G401 (cell line): ENCODE data around the gene CCL4L2. TPM values are rescaled to one million over a fixed set of nuclear protein-coding genes. Genes with fewer than 3 reads are reported as not detected.
"Not testable (repeated sequence)": the region's sequence is repeated elsewhere in the genome, so short reads cannot be mapped to it uniquely, and the experiment has no call there.

ENCODE experiments used
- DNase-seq: peaks from one replicate; pipeline ENCODE4 v3.0.0-alpha.2; 2015; ENCODE audit warnings: low spot score
- in situ Hi-C: cut with HindIII; loops from 2 replicates; pipeline ENCODE4 v1.10.0; 2016; ENCODE audit warnings: low sequenced_read_pairs, mixed read lengths
- total RNA-seq: library from RNA; depleted of rRNA; stranded (reverse); fragments of >200 nt; shearing (Covaris generic); gene quantifications from 2 replicates; pipeline ENCODE4 v1.2.3, GENCODE V29; 2014

CCL4L2 gene
- total RNA-seq, 1 experiment from 2014 or later, result not detected

DNA sequence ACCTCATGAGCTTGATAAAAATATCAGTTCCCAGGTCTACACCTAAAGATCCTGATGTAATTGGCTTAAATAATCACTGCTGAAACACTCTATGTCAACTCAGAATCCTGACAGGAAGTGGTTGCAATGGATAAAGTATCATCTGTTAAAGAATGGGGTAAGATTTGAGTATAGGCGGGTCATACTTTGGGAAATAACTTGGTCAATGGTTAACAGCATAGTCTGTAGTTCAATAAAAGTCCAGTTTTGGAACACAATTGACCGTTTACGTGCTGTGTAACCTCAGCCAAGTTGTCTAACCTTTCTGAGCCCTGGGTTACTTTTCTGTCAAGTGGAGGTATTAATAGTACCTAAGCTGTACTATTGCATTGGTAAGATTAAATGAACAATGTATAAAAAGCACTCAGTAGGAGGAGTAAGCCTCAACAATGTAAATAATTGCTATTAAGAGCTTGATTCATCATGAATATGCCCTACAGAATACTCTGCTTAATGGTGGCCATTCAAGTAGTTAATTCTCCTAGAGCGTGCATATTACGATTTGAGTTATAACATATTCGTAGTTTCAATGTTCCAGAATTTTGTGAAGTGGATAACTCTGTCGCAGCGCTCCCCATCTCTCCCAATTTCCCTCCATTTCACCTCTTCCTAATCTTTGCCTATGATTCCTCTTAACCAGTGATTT, 16.6 kb upstream of the CCL4L2 start:
- in situ Hi-C loops, DNase-seq: not testable (repeated sequence)

DNA sequence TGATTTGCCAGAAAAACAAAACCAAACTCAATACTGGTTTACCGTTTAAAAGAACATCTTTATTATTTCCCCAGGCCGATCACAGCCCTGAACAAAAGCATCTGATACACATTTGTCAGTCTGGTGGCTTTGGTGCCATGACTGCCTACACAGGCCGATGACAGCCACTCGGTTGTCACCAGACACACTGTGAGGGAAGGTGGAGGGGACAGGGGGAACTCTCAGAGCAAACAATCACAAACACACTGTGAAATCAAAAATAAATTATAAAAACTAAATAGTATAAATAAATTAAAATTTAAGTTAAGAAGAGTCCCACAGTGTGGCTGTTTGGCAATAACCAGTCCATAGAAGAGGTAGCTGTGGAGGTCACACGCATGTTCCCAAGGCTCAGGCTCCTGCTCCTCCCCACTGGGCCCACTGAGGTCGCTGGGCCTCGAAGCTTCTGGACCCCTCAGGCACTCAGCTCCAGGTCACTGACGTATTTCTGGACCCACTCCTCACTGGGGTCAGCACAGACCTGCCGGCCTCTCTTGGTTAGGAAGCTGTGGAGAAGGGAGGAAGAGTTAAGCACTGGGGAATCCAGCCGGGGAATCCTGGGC, 15.9 kb upstream of the CCL4L2 start:
- in situ Hi-C loops, result not testable (repeated sequence)

DNA sequence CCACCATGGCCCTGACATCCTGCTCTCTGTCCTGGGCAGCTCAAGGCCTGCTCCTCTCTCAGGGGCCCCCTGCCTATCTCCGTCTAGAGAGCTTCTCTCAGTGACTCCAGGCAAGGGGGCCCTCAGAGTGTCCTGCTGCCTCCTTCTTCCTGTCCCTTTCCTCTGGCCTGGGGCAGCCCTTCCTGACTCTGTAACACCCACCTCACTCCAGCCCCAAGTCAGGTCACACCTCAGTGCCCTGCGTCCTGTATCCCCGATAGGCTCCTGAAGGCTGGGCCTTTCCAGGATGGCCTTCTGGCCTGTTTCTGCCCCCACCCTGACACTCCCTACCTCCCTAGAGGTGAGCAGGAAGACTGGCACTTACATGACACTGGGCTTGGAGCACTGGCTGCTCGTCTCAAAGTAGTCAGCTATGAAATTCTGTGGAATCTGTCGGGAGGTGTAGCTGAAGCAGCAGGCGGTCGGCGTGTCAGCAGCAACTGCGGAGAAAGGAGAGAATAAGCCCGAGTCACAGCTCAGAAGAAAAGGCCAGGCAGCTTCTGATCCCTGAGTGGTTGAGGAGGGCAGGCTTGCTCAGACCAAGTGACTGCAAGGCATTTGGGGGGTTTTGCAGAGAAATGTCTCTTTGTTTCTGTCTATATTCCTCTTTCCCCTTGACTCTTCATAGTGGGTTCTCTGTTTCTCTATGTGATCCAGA, 15.3 kb upstream of the CCL4L2 start:
- no peak for DNase-seq
- in situ Hi-C loops, result no loop called here

More for the DNA sequence above, 15.9 kb upstream of the CCL4L2 start:
- DNase-seq, result not testable (repeated sequence)

DNA sequence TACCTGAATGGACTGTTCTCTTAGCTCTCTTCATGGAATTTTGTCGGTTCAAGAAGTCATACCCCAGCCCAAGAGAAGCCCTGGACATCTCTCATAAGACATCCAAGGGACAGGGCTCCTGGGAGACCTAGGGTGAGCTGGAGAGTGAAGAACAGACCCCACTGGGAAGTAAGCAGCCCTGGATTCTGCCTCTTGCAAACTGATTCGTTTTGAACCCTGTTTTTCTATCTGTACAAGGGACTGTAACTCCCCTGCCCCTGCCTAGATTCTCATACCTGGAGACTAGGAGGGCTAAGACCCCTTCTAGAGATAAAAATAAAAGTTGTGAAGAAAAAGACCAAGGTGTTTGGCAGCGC, 14.8 kb upstream of the CCL4L2 start:
- no peak for DNase-seq
- in situ Hi-C loops, result no loop called here

DNA sequence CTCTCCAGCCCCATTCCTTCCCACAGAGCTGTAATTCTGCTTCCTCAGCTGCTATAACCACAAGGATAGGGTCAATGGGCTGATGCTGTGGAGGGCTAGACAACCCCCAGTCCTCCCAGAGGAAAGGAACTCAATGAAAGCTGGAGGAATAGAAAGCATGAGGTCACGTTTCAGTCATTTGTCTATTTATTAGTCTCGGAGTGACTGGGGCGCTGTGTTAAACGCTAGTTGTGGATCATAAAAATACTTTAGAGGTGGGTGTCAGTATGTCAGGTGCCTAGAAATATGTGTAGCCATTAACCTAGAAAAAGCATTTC, 13.5 kb upstream of the CCL4L2 start:
- in situ Hi-C loops, result no loop called here

DNA sequence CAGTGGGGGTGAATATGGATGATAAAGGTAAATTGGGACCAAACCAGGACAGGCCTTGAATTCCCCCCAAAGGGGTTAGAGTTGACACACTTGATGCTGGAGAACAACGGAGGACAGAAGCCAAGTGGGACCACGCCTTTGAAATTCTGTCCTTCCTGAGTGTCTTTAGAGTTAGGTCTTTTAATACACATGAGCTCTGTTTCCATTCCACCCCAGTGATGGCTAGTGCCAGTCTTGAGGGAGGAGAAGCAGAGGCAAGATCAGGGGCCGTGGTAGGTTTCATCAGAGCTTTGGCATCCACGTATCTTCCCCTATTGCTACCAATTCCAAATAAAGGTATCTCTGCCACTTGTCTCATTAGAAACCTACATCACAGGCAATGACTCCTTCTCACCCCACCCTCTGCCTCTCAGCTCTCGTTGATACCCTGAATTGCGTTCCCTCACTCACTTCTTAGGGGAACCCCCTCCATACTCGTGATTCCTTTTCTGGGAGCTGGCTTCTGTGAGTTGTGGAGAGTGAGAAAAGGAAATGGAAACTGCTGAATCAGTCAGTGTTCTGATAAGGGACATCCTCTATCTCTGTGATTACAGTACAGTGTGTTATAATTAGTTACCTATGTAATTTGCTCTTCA, 11.9 kb upstream of the CCL4L2 start:
- no peak for DNase-seq
- in situ Hi-C loops, result no loop called here

More for the DNA sequence above, 13.5 kb upstream of the CCL4L2 start:
- no peak for DNase-seq

DNA sequence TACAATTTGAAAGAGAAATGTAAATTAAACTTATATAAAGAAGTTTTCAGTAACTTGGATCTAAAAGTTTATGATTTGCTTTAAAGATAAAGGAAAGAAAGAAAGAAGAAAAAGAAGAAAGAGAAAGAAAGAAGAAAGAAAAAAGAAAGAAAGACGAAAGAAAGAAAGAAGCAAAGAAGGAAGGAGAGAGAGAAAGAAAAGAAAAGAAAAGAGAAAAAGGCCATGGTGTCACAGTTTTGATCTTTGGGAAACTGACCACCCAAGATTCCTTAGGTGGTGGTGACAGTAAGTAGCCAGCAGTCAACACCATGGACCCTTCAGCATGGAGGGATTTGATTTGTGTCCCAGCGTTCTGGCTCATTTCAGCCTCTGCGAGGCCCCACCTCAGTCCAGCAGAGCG, 9.8 kb upstream of the CCL4L2 start:
- in situ Hi-C loops, DNase-seq: not testable (repeated sequence)

DNA sequence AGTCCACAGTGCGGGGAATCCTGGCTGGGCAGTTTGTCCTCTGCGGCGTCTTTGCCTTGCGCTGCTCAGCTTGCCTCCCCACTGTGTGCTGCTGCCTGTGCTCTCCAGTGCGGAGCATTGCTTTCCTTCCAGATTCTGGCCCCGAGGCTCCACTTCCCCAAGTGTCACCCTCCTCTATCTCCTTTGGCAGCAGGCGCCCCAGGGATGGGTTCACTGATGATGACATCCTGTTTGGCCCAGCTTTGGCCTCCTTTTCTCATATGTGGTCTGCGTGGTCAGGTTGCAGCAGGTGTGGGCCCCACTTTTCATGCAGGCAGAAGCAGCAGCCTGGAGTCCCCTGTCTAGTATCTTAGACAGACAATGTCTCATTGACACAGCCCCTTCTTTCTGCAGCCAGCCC, 9.4 kb upstream of the CCL4L2 start:
- DNase-seq, in situ Hi-C loops: not testable (repeated sequence)

DNA sequence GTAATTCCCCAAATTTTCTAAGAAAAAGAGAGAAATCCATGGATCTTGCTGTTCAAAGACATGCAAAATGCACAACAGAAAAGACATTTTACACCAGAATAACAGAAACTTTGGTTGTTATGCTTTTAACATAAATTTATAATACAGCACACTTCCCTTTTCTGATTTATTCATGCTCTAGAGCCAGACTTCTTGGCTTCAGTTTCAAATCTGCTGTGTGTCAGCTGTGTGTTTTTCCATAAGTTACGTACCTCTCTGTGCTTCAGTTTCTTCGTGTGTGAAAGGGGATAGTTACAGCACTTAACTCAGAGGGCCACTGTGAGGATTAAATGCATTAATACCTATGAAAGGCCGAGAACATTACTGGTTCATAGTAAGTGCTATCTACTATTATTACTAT, 7.5 kb upstream of the CCL4L2 start:
- in situ Hi-C loops, result no loop called here
- no peak for DNase-seq

DNA sequence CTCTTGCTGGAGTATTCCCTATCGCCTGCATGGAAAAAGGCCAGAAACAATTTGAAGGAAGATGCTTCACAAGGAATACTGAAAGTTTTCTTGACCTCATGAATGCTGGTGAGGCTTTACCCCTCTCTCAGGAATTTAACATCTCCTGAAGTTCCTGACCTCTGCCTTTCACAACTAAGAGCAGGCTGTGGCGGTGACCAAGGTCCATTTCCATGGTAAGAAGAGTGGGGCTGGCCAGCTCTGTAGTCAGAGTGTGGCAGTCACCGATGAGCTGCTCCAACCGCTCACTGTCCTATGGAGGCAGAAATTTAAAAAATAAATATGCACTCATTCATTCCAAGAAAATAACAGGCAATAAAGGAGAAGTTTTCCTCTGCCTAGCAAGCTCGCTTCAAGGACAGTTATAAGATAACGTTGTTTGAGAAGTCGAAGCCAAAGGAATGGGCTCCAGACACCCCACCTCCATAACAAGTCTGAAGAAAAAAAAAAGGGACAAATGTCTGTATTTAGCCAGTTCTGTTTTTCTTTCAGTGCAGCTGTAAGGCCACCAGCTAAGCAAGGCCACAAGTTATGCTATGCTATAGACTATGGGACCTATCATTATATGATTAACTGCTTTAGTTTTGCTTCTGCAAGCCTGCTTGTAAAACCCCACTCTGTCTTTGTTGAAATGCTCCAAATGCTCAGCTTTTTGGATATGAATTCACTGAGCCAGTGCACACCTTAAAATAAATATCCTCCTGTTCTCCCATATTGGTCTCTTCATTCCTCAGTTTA, 6.0 kb upstream of the CCL4L2 start:
- no peak for DNase-seq
- in situ Hi-C loops, result no loop called here

DNA sequence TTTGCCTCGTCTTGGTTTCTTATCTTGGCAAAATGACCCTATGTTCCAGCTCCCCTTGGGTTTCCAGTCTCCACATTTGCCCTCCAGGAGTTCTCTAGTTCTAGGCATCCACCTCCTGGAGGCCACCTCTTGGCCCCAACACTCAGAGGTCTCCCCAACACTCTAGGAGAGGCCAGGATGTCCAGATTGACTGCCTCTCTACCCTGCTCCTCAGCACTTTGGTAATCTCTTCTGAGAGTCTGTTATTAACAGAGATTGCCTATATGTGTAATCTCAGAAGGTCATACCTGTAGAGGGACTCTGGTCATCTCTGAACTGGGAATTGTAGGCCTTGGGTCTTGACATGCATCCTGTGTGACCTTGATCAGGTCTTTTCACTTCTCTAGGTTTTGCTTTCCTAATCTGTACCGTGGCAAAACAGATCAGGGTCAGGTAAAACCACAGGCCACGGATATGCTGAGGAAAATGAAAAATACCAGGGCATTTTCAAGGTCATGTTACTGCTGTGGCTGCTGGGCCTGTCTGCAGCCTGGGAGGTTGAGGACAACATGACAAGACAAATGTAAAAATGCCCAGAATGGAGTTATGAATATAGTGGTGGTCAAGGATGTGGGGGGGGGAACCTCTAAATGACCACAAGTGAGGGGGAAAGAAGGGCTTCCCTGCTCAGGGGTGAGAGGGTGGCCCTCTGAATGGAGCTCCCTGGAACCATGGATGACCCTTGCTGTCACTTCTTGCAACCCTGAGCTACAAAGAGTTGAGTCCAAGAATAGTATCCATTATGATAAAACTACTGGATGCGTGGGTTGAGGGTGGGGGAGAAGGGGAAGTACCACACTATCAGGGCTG, 5.0 kb upstream of the CCL4L2 start:
- DNase-seq, result no peak
- in situ Hi-C loops, result no loop called here

DNA sequence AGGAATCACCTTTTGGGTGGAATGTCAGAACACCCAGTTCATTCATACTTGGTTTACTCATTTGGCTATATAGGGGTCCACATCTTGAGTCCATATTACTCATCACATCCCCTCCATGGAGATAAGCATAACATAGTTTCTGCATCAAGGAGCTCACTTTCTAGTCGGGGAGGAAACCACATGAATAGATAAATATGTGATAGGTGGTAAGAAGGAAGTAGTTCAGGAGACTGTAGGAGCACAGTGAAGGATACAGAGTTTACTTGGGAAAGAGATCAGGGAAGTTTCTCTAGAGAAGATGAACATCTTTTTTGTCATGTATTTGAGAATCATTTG, 4.4 kb upstream of the CCL4L2 start:
- DNase-seq, in situ Hi-C loops: not testable (repeated sequence)

DNA sequence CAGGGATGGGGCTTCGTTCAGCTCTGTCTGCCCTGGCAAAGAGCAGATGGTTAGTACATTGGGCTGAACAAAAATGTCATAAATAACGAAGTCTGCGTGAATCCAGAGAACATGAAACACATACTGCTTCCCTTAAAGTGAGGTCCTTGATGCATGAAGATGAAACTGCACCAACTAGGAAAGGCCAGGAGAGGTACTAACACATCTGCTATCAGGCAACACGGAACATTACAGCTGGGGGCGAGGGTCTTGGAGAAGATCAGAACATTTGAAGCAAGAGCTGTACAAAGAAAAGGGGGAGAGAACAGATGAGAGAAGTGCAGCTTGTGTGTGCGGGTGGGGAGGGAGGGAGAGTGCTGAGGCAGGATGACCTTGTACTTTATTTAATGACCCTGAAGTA, 3.5 kb upstream of the CCL4L2 start:
- DNase-seq, in situ Hi-C loops: not testable (repeated sequence)

DNA sequence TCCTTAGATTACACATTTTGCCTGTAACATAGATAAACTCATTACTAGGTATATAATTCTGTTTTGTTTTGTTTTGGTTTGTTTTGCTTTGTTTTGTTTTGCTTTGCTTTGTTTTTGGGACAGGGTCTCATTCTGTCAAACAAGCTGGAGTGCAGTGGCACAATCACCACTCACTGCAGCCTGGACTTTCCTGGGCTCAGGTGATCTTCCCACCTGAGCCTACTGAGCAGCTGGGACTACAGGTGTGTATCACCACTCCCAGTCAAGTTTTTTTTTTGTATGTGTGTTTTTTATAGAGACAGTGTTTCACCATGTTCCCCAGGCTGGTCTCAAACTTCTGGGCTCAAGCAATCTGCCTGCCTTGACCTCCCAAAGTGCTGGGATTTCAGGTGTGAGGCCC, 1.3 kb upstream of the CCL4L2 start:
- in situ Hi-C loops, result no loop called here
- no peak for DNase-seq

DNA sequence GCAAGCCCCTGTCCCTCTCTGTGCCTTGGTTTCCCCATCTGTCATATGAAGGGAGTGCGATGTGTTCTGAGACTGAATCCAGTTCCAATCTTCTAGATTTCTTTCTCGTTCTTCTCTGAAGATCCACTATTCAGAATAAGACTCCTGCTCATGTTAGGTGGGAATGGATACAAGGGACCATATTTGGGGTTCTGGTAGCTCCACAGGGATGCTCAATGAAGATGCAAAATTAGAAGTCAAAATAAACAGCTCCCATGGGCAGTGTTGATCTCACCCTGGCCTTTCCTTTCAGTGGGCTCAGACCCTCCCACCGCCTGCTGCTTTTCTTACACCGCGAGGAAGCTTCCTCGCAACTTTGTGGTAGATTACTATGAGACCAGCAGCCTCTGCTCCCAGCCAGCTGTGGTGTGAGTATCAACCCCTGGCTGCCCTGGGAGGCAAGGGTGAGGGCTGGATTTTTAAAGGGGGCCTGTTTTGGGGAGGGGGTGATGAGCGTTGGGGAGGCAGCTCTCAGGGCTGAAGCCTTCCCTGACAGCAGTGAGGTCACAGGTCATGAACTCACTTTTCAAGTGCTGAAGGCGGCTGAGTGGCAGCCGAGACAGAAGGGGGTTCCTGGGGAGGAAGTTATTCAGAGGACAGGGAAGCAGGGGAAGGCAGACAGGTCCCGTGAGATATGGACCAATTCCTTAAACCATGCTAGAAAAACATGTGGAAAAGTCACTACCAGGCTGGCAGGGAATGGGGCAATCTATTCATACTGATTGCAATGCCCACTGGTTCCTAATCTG, 815 bp downstream of the CCL4L2 start:
- DNase-seq, in situ Hi-C loops: not testable (repeated sequence)

DNA sequence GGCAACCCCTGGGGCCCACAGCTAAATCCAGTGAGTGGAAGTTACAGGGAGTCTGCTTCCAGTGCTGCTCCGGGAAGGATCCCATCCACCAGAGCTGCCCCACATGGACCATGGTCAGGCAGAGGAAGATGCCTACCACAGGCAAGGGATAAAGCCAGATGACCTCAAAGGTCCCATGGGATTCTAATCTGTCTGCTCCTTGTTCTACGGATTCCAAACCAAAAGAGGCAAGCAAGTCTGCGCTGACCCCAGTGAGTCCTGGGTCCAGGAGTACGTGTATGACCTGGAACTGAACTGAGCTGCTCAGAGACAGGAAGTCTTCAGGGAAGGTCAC, 1.4 kb downstream of the CCL4L2 start:
- in situ Hi-C loops, result no loop called here
- no peak for DNase-seq

DNA sequence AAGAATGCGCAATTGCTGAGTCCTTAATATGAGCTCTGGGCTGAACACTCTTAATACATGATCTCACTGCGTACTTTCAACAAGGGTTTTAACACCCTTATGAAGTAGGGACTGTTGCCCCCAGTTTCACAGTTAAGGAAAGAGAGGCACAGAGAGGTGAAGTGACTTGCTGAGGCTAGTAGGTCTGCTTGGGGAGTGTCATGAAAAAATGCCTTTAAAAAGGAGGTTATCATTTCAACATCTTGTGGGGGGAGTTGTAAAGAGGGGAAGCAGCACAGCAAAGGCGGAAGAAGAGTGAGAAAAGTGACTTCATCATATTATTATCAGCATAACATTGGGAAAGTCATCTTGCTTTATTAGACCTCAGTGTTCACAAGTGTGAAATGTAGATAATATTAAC, 2.1 kb downstream of the CCL4L2 start:
- DNase-seq, result no peak
- in situ Hi-C loops, result no loop called here

DNA sequence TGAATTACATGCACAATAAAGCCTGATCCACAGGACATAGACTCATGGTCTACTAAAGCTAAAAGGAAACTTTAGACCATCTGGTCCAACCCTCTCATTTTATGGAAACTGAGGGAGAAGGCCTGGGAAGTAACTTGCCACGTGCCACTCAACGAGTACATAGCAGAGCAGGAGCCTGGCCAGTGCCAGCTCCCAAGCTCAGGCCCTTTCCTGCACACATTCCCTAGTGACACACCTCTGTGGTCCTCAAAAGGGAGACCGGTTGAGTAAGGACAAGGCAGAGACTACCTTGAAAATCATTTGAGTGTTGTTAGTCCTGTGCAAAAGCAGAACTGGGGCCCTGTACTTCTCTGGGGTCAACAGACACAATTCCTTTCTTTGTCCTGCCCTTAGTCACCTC, 2.8 kb downstream of the CCL4L2 start:
- in situ Hi-C loops, result no loop called here
- DNase-seq, result no peak
